Hematopoietic multipotent progenitor cell treated with erythropoietin and hydrocortisone succinate and interleukin-3 and kit ligand, for 15 days (in vitro differentiated cells): ENCODE data around the gene ASPSCR1.

Experiments used
- DNase-seq: peaks from one replicate; pipeline ENCODE4 v3.0.0-alpha.2; 2015; ENCODE audit warnings: low spot score

The ASPSCR1 gene

DNA sequence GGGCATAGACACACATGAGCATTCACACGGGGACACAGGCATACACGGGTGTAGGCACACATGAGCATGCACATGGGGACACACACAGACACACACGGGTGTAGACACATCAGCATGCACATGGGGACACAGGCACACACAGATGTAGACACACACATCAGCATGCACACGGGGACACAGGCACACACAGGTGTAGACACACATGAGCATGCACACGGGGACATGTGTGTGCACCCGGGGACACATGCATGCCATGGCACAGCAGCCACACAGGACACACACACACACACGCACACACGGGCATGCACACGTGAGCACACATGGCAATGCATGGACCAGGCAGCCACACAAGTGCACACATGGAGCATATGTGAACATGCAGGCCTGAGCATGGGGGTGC is 65.2 kb downstream of the ASPSCR1 start:
- no peak for DNase-seq

DNA sequence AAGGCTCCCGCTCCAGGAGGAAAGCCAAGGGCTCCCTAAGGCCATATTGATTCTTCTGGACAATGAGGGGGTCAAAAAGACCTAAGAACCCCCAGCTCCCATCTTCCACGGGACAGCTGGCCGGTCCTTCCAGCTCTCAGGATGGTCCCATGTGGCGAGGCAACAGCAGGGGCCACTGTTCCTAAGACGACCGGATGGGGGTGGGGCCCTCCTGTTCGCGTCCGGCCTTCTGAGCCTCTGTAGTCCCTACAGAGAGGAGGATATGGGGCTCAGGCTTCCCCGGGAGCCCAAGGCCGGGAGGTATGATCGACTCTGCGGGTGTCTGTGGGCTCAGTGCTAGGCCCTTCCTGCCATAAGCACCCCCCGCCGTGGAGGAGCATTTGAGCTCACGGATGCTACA is 66.1 kb downstream of the ASPSCR1 start:
- DNase-seq = no peak

DNA sequence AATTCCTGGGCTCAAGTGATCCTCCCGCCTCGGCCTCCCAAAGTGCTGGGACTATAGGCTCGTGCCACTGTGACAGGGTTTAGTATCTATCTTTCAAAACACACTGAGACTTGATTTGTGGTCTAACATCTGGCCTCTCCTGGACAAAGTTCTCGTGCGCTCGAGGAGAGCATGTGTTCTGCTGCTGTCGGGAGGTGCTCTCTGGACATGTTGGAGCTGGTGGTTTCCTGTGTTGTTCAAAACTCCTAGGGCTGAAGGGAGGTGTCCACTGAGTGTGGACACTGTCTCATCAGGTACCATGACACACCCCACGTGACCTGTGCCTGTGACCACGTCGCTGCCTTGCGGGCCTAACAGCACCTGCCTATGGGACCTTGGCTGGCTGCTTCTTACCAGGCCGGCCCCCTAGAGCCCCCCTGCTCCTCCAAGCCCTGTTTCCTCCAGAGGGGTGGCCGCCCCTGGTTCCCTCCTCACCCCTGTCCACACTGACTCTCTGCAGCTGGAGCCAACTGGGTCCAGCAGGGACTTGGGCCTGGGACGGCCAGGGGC is 68.6 kb downstream of the ASPSCR1 start:
- no peak for DNase-seq

DNA sequence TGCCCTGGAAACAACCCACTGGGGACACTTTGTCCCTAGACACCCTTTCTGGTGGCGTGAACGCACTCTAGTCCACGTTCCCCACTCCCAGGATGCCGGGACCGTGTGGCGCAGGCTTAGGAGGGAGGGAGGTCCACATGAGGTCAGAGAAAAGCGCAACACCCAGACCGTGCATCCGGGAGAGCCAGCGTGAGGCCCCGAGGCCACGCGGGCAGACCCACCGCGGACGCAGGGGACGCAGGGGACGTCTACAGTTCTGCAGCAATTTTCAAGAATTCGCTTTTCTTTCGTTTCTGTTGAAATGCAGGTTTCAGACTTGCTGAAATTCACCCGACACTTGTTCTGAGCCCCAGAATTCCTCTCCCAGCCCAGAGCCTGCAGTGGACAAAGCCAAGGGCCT is 69.5 kb downstream of the ASPSCR1 start:
- no peak for DNase-seq

DNA sequence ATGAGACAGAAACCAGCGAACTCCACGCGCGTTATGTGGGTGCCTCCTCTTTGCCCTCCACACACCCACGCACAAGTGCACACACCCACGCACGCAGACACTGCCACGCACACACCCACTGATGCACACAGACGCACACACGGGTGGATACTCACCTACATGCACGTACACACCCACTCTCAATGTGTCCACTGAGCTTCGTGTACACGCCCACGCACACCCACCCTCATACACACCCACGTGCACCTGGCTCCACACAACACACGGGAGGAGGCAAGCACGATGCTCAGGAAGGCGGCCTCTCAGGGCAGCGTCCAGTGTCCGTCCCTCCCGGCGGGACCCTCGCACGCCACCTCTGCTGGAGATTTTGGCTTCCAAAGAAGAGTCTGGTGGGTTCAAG is 70.0 kb downstream of the ASPSCR1 start:
- DNase-seq = no peak

DNA sequence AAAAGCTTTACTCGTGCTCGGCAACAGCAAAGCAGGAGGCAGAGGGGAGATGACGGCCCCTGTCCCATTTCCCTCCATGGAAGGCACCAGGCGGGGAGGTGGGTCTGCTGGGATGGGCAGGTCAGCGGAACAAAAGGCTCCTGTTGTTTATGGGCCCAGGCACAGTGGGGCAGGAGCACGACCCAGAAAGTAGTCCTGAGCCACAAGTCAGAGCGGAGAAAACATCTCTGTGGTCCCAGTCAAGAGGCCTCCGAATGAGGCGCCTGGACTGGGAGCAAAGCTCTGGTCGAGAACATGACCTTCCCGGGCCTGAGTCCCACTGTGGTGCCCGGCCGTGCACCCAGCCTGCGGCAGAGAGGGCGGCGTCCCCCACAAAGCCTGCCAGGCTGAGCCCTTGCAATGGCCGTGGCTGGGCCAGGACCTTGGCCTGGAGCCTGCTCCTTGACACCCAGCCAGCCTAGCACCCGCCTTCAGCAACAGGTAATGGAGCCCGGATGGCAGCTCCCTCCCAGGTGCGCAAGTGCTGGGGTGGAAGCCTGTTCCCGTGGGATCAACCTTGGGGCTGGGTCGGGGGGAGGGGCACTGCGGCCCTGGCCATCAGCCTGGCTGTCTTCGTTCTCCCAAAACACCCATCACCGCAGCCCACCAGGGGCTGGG is 70.6 kb downstream of the ASPSCR1 start:
- no peak for DNase-seq

DNA sequence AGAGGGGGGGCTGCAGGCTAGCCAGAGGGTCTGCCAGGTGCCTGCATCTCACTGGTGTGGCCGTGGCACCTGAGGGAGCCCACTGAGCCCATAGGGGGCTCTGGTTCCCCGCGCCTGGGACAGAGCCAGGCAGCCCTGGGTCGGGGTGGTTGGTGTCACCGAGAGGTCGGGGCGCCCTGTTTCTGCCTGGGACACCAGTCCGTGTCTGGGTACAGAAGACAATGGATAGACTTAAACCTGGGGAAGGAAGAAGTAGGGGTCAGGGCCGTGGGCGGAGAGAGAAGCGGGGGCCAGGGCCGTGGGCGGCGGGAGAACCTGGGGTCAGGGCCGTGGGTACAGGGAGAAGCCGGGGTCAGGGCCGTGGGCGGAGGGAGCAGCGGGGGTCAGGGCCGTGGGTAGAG is 71.1 kb downstream of the ASPSCR1 start:
- no peak for DNase-seq

DNA sequence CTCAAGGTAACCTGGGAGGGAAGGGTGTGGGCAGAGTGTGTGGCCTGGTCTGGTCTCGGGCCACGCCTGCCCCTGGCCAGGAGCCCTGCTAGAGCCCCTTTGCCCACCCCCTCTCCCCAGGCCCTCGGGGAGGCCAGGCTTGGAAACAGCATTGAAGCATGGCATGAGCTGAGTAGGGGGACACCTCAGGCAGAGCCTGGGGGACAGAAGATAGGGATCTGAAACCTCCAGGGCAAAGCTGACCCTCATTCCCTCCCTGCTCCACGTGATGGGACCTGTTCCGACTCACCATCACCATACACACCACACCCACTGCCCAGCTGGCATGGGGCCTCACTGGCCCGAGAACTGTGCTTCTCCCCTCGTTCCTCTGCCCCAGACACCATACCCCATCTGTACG is 71.7 kb downstream of the ASPSCR1 start:
- no peak for DNase-seq

DNA sequence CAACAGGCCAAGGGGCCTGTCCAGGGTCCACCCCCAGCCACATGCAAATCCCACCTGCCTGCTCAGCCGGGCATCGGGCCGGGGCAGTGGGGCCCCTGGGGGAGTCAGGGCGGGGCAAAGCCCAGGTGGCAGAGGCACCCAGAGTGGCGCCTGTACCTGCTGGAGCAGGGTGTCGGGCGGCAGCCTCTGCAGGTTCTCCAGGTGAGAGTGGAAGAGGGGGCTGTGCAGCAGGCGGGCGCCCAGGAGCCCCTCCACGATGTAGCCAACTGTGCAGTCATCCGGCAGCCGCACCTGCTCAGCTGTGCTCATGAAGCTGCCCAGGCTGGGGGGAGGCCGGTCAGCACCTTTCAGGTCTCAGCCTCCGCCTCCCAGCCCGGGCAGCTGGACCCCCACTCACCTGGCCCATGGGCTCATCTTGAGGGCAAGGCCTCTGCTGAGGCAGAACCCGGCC is 72.1 kb downstream of the ASPSCR1 start:
- DNase-seq = no peak

DNA sequence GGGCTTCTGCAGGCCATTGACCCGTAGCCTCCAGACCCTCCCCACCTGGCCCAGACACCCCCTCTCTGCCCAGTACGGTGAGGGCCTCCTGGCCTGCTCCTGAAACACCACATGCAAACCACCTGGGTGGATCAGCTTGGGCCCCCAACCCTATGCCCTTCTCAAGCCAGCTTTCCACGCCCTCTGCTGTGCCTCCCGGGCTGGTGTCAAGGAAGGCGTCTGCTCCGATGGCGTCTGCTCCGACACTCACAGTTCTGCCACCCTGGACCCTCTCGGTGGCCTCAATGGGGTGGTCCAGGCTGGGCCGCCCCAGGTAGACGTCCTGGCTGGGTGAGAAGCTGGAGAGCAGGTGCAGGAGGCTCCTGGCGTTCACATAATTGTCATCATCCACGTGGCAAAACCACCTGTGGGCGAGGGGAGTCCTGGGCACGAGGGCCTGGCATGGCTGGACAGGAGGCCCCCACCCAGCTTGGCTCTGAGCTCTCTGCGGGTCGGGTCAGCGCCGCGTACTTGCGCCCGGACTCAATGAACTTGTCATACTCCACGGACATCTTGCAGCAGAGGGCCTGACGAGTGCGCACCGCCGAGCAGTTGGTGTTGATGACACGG is 72.8 kb downstream of the ASPSCR1 start:
- no peak for DNase-seq

DNA sequence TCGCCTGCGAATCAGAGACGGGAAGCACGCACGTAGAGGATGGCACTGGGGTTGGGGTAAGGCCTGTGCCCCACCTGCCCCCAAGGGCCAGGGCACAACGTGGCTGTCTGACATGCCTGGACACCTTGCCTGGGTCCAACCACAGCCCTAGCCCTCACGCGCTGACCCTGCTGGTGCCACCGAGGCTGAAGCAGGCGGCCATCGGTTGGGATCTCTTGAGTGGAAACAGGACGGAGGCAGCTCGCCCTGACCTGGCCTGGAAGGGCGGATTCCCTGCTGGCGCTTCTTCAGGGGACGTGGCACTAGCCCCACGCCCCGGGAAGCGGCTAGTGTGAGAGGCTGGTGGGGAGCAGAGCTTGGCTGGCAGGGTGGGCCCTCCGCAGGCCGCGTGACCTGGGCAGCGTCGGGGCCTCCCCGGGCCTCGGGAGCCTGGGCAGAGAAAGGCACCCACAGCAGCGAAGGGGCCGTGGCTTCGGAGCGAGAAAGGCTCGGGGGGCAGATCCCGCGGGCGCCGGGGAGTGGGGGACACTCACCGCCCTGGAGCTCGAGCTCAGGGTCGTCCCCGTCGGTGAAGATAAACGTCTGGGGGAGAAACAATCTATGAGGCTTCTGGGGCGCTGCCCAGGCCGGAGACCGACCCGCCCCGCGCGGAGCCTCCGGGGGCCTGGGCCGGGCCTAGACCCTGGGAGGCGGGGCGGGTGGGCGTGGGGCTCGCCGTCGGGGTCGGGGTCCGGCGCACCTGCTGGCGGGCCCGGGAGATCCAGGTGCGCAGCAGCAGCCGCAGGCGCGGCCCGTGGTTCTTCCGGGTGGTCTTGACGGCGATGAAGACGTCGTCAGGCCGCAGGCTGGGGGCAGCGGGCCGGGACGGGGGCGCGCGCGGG is 73.6 kb downstream of the ASPSCR1 start:
- DNase-seq = no peak

DNA sequence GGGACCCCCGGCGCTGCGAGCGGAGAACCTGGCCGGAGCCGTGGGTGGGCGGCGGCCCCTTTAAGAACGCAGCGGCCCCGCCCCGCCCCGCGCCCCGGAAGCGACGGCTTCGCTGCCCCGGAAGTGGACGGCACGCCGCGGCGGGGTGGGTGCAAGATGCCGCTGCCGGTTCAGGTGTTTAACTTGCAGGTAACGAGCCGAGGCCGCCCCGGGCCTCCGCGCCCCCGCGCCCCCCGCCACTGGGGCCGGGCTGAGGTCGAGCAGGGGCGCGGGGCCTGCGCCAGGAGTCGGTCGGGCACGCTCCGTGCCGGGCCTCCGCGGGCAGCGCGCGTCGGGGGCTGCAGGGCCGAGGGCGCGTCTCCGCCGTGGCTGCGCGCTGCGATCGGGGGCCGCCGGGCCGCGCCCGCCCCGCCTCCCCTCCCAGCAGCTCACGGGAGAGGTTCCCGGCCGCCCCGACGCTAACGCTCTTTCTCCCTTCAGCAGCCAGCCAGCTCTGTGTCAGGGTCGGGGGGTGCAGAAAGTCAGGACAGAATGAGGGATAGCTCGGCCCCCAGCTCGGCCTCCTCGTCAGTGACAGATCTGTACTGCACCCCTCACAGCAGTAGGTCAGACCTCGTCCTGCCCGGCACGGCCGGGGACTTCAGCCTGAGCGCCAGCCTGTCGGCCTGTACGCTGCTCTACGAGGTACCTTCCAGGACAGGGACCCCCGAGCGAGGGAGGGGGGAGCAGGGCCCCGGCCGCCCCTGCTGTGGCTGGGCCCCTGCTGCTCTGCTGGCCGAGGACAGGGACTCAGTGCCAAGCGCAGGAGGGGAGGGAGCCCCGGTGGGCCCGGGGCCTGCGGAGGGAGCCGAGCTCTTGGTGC is 74.6 kb downstream of the ASPSCR1 start, which contains the start of the genes GPS1 and RFNG:
Gene GPS1 (plus strand): TSS at position 123 of the 862 bp plus-strand sequence. CDS start 34 bp downstream, at position 157.
Gene RFNG (minus strand): TSS at position 36 of the 862 bp plus-strand sequence. CDS start 45 bp downstream, outside the sequence.
- peak; percentile 79 for DNase-seq

DNA sequence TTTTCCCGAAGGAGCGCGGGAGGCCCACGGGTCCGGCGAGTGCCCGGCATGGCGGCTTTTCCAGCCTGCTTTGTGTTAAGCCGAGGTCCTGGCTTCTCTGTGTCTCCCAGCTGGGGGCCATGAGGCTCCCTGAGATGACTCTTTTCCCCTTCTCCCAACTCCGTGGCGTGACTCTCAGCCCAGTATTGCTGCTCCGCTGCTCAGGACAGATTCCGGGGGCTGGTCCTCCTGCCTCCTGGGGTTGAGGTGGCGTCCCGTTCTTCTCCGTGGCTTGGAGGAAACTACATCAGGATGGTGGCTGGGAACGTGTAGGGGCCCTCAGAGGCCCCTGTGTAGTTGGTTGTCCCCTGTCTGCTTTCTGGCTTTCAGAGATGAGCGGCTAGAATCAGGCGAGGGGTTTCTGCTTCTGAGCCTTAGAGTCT is 75.2 kb downstream of the ASPSCR1 start:
- DNase-seq = no peak

DNA sequence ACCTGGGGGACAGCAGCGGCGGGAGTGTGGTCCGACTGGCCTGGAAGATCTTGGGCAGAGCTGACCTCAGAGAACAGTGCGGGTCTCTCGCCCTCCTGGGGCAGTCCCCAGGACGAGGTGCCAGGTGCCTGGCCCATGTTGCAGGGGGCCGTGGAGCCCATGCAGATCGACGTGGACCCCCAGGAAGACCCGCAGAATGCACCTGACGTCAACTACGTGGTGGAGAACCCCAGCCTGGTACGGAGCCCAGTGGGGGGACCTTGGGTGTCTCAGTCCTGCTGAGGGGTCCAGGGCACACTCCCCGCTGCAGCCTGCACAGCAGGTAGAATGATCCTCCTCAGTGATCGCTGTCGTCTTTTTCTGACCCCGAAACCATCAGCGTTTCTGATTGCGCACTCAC is 75.7 kb downstream of the ASPSCR1 start:
- DNase-seq = no peak

DNA sequence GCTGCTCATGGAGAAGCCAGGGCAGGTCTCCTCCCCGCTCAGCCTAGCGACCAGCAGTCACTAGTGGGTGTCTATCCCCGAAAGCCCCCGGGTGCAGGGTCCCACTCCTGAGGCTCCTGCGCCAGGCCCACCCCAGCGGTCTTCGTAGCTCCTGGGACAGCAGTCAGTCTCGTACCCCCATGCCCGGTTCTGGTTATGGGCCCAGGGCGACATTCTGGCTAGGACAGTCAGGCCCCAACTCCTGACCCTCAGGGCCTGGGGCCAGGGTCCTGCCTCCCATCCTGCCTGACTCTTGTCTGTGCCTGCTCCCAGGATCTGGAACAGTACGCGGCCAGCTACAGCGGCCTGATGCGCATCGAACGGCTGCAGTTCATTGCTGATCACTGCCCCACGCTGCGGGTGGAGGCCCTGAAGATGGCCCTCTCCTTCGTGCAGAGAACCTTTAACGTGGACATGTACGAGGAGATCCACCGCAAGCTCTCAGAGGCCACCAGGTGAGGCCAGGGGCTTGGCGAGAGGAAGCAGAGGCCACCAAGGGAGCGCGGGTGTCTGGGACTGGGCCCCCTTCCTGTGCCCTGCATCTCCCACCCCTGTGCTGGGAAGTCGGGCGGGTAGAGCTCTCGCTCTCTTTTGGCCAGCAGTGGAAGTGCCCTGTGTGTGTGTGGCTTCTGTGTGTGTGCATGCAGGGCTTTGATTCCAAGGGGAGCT is 76.3 kb downstream of the ASPSCR1 start:
- DNase-seq = no peak

DNA sequence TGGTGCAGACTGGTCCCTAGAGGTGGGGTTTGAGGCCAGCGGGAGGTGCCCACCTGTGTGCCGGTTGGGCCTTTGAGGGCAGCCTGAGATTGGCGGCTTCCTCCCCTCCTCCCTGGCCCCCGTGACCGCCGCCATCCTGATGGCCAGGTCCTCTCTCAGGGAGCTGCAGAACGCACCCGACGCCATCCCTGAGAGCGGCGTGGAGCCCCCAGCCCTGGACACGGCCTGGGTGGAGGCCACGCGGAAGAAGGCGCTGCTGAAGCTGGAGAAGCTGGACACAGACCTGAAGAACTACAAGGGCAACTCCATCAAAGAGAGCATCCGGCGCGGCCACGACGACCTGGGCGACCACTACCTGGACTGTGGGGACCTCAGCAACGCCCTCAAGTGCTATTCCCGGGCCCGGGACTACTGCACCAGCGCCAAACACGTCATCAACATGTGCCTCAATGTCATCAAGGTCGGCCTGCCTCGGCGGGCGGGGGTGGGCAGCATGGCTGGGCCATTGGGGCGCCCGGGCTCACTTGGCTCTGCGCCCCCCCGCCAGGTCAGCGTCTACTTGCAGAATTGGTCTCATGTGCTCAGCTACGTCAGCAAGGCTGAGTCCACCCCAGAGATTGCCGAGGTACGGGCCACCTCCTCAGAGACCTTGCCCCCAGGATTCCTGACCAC is 77.1 kb downstream of the ASPSCR1 start:
- DNase-seq = no peak

DNA sequence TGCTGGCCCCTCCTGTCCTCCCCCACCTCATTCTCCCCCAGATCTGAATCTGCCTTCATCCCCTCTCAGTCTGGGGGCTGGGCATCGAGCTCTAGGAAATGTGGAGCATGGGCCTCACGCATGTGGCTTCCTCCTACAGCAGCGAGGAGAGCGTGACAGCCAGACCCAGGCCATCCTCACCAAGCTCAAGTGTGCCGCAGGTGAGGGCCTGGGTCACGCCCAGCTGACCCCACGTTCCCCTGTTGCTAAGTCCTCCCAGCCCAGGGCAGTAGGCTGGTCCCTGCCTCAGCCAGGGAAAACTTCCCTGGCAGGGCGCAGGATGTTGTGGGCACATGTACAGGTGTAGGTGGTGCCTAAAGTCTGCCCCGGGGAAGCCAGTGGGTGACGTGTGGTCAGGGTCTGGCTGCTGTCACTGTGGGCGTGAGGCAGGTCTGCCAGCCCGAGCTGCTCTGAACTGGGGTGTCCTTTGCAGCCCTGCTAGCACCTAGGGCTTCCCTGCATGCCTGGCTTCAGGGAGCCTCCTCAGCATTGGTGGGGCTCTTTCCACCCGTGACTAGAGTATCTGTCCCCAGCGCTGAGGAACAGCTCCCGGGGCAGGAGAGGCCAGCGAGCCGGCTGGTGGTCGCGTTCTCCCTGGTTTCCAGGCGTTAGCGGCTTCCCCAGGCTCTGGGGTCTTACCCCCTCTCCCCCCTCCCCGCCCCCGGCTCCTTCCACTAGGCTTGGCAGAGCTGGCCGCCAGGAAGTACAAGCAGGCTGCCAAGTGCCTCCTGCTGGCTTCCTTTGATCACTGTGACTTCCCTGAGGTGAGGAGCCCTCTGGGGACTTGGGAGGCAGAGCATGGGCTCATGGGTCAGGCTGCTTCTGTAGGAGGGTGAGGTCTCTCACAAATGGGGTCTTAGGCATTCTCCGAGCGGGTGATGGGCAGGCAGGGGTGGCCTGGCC is 77.9 kb downstream of the ASPSCR1 start:
- DNase-seq = no peak

DNA sequence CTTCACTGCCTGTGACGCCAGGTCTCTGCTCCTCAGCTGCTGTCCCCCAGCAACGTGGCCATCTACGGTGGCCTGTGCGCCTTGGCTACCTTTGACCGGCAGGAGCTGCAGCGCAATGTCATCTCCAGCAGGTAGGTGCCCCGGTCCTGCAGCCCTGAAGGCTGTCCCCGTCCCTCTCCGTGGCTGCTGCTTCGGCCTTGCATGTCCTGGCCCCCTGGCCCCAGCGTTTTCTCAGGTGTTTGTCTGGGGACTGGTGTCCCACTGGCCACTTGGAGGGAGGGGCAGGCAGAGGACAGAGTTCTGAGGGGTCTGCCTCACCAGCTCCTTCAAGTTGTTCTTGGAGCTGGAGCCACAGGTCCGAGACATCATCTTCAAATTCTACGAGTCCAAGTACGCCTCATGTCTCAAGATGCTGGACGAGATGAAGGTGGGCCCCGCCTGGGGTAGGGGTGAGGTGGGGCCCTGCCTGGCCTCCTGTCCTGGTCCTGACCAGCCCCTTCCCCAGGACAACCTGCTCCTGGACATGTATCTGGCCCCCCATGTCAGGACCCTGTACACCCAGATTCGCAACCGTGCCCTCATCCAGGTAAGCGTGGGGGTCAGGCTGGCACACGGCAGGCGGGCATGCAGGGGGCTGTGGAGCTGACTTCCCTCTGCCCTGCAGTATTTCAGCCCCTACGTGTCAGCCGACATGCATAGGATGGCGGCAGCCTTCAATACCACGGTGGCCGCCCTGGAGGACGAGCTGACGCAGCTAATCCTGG is 78.7 kb downstream of the ASPSCR1 start:
- DNase-seq = no peak
